Fibroblast of lung (primary cell): ENCODE data around the gene ZNF747. TPM values are rescaled to one million over a fixed set of nuclear protein-coding genes. Genes with fewer than 3 reads are reported as not detected.

ENCODE experiments used
- DNase-seq, 2 donors: peaks; one replicate each; pipeline versions ENCODE4 v3.0.0 to v3.0.0-alpha.2; 2010; ENCODE audit warnings: low read depth in 2 of 2
- H2AFZ ChIP-seq: 2 replicates; pipeline ENCODE4 v1.5.1; 2012; ENCODE audit warnings: low read length, control low read depth, inconsistent platforms
- H3K27ac ChIP-seq: 2 replicates; pipeline ENCODE4 v1.5.1; 2011; ENCODE audit warnings: low read length, control low read depth; ENCODE audit not compliant: insufficient read depth
- H3K27me3 ChIP-seq: 2 replicates; pipeline ENCODE4 v1.5.1; 2011; ENCODE audit warnings: mild to moderate bottlenecking, low read length; ENCODE audit not compliant: control insufficient read depth, insufficient read depth
- H3K36me3 ChIP-seq: 2 replicates; pipeline ENCODE4 v1.5.1; 2011; ENCODE audit warnings: low read length; ENCODE audit not compliant: control insufficient read depth, insufficient read depth
- H3K4me1 ChIP-seq: 2 replicates; pipeline ENCODE4 v1.5.1; 2011; ENCODE audit warnings: low read length; ENCODE audit not compliant: control insufficient read depth, insufficient read depth; ENCODE audit errors: extremely low read depth
- H3K4me2 ChIP-seq: 2 replicates; pipeline ENCODE4 v1.5.1; 2011; ENCODE audit warnings: low read length, control low read depth; ENCODE audit not compliant: insufficient read depth; ENCODE audit errors: extremely low read depth
- H3K4me3 ChIP-seq, 4 experiments: fragments of 200-600 bp in 1 of 4; sonication (generic) in 1 of 4; replicated peaks in 1 of 4; 2 replicates each; pipeline ENCODE4 v1.5.1; 2011 to 2016; ENCODE audit warnings: low read length in 4 of 4, low read depth in 3 of 4, mild to moderate bottlenecking in 3 of 4, control low read depth in 2 of 4, inconsistent platforms in 1 of 4, mixed read lengths in 1 of 4; ENCODE audit not compliant: insufficient read depth in 1 of 4; ENCODE audit errors: control extremely low read depth in 1 of 4
- H3K79me2 ChIP-seq: 2 replicates; pipeline ENCODE4 v1.5.1; 2012; ENCODE audit warnings: mild to moderate bottlenecking, low read length, inconsistent platforms; ENCODE audit not compliant: control insufficient read depth, insufficient read depth
- H3K9ac ChIP-seq: 2 replicates; pipeline ENCODE4 v1.5.1; 2011; ENCODE audit warnings: mild to moderate bottlenecking, low read length, control low read depth; ENCODE audit not compliant: insufficient read depth
- H3K9me3 ChIP-seq: 2 replicates; pipeline ENCODE4 v1.5.1; 2012; ENCODE audit warnings: low read depth, low read length; ENCODE audit not compliant: control insufficient read depth, insufficient read depth
- H4K20me1 ChIP-seq: 2 replicates; pipeline ENCODE4 v1.5.1; 2011; ENCODE audit warnings: low read length; ENCODE audit not compliant: control insufficient read depth, insufficient read depth; ENCODE audit errors: extremely low read depth
- CTCF ChIP-seq, 2 donors: IDR thresholded peaks in 1 of 2; conservative IDR thresholded peaks in 1 of 2; 1 replicate in 1 of 2; 2 replicates in 1 of 2; pipeline ENCODE4 v1.5.1; 2011 to 2012; ENCODE audit warnings: low read length in 2 of 2, control low read depth in 1 of 2, inconsistent platforms in 1 of 2, low read depth in 1 of 2, mild to moderate bottlenecking in 1 of 2
- EZH2 ChIP-seq: IDR thresholded peaks from 2 replicates; pipeline ENCODE4 v1.5.1; 2012; ENCODE audit warnings: low read length, control low read depth, mild to moderate bottlenecking; ENCODE audit errors: missing control alignments
- polyA plus RNA-seq, 2 donors: library from polyadenylated mRNA; depleted of rRNA in 1 of 2; stranded (reverse) in 1 of 2; unstranded in 1 of 2; fragments of >200 nt; gene quantifications; 2 replicates each; pipeline ENCODE4 v1.2.1, GENCODE V29; 2011 to 2012; ENCODE audit warnings: missing spikeins in 1 of 2
- total RNA-seq: library from RNA; depleted of rRNA; stranded (reverse); fragments of >200 nt; gene quantifications from 2 replicates; pipeline ENCODE4 v1.2.1, GENCODE V29; 2014

Gene ZNF747
- total and polyA plus RNA-seq, 2 donors (not counting 1 experiment from before 2014, with no cell fraction given): 4.4 to 10.6 TPM

GRCh38 chr16:30535106-30535776 is 583 bp upstream of the ZNF747 start:
- Histone ChIP-seq H3K4me1 (peaks cover 6% of the 10 kb centered on the region), H3K27me3 (no peaks in the 10 kb centered on the region), H3K79me2 (no peaks in the 10 kb centered on the region), H4K20me1 (no peaks in the 10 kb centered on the region), H3K27ac (peak overlapping the region; percentile 87), H3K9me3 (no peaks in the 10 kb centered on the region), H3K4me3 (peak overlapping the region; percentile 67 to 95 (median 70)), H3K36me3 (peaks cover 1% of the 10 kb centered on the region), H3K4me2 (peak overlapping the region; percentile 97), H3K9ac (peak overlapping the region; percentile 88), H2AFZ (peak overlapping the region; percentile 95)
- peak; percentile 18 to 42 for DNase-seq
- TF ChIP-seq EZH2: no peak
- TF ChIP-seq CTCF (conservative IDR thresholded peaks at IDR 0.05 in 1 of 2, IDR thresholded peaks at IDR 0.05 in 1 of 2; ENCODE audit: low read depth in 1 of 2, low read length in 2 of 2): no peak

GRCh38 chr16:30533748-30534367 is 800 bp downstream of the ZNF747 start:
- Histone ChIP-seq H3K9me3 (no peaks in the 10 kb centered on the region), H3K4me1 (peaks cover 6% of the 10 kb centered on the region), H2AFZ (peak overlapping the region; percentile 95), H3K27me3 (no peaks in the 10 kb centered on the region), H3K4me2 (peak overlapping the region; percentile 97), H3K79me2 (no peaks in the 10 kb centered on the region), H4K20me1 (no peaks in the 10 kb centered on the region), H3K4me3 (peak overlapping the region; percentile 67 to 95 (median 70)), H3K9ac (peak overlapping the region; percentile 88), H3K36me3 (peaks cover 1% of the 10 kb centered on the region), H3K27ac (peak overlapping the region; percentile 87)
- TF ChIP-seq CTCF (conservative IDR thresholded peaks at IDR 0.05 in 1 of 2, IDR thresholded peaks at IDR 0.05 in 1 of 2; ENCODE audit: low read depth in 1 of 2, low read length in 2 of 2) (no peak), EZH2 (no peak)
- no peak for DNase-seq

GRCh38 chr16:30533146-30533522 is 1.5 kb downstream of the ZNF747 start:
- Histone ChIP-seq H3K27ac (no peak overlapping the region), H3K9ac (no peak overlapping the region), H3K4me1 (peaks cover 6% of the 10 kb centered on the region), H3K36me3 (peaks cover 1% of the 10 kb centered on the region), H3K9me3 (no peaks in the 10 kb centered on the region), H3K4me2 (no peak overlapping the region), H3K79me2 (no peaks in the 10 kb centered on the region), H3K27me3 (no peaks in the 10 kb centered on the region), H2AFZ (no peak overlapping the region), H4K20me1 (no peaks in the 10 kb centered on the region), H3K4me3 (no peak overlapping the region)
- DNase-seq: no peak
- TF ChIP-seq EZH2: no peak
- TF ChIP-seq CTCF (conservative IDR thresholded peaks at IDR 0.05 in 1 of 2, IDR thresholded peaks at IDR 0.05 in 1 of 2; ENCODE audit: low read depth in 1 of 2, low read length in 2 of 2): no peak
